ENCODE results near the gene RGS17.
"Not testable (repeated sequence)": the region's sequence is repeated elsewhere in the genome, so short reads cannot be mapped to it uniquely, and the experiment has no call there.

RGS17 gene

GRCh38 chr6:152981989-152982903 lies 148.8 kb downstream of the RGS17 start:
- DNase-seq = no peak

GRCh38 chr6:152981219-152981618 lies 149.9 kb downstream of the RGS17 start:
- DNase-seq = no peak

GRCh38 chr6:152980656-152981055 lies 150.4 kb downstream of the RGS17 start:
- DNase-seq = no peak

- no peak for DNase-seq
These were observed 152.0 kb downstream of the RGS17 start for GRCh38 chr6:152979116-152979515.

- DNase-seq = no peak
These were observed 153.0 kb downstream of the RGS17 start for GRCh38 chr6:152978058-152978457.

- DNase-seq = no peak
These were observed 153.5 kb downstream of the RGS17 start for GRCh38 chr6:152977556-152977955.

GRCh38 chr6:152976749-152977148 lies 154.3 kb downstream of the RGS17 start:
- no peak for DNase-seq

GRCh38 chr6:152975204-152975915 lies 155.7 kb downstream of the RGS17 start:
- no peak for DNase-seq

GRCh38 chr6:152973916-152974315 lies 157.2 kb downstream of the RGS17 start:
- no peak for DNase-seq

- no peak for DNase-seq
These were observed 161.2 kb downstream of the RGS17 start for GRCh38 chr6:152969688-152970418.

GRCh38 chr6:152966168-152966894 lies 164.8 kb downstream of the RGS17 start:
- not testable (repeated sequence) for DNase-seq

GRCh38 chr6:152959333-152959732 lies 171.7 kb downstream of the RGS17 start:
- DNase-seq = no peak

GRCh38 chr6:152957796-152958195 lies 173.3 kb downstream of the RGS17 start:
- no peak for DNase-seq

All from activated effector memory CD4-positive, alpha-beta T cell treated with Interleukin-2 at 50 U/mL for 16 hours (primary cell).